RPMI7951 (cell line): ENCODE data around the gene CNOT6. TPM values are rescaled to one million over a fixed set of nuclear protein-coding genes. Genes with fewer than 3 reads are reported as not detected.
"Not testable (repeated sequence)": the region's sequence is repeated elsewhere in the genome, so short reads cannot be mapped to it uniquely, and the experiment has no call there.

Experiments used
- DNase-seq: peaks from one replicate; pipeline ENCODE4 v3.0.0-alpha.2; 2012; ENCODE audit warnings: low read depth
- total RNA-seq: library from RNA; depleted of rRNA; stranded (reverse); fragments of >200 nt; shearing (Covaris generic); gene quantifications from 2 replicates; pipeline ENCODE4 v1.2.3, GENCODE V29; 2014

Gene CNOT6
- total RNA-seq, 1 experiment from 2014 or later = 7.6 TPM

- no peak for DNase-seq
Observed at GRCh38 chr5:180516440-180516839, 22.3 kb downstream of the CNOT6 start.

GRCh38 chr5:180519098-180519497 is 24.9 kb downstream of the CNOT6 start:
- DNase-seq = no peak

- DNase-seq = no peak
Observed at GRCh38 chr5:180521101-180521500, 26.9 kb downstream of the CNOT6 start.

- no peak for DNase-seq
Observed at GRCh38 chr5:180521591-180521990, 27.4 kb downstream of the CNOT6 start.

- no peak for DNase-seq
Observed at GRCh38 chr5:180522330-180522729, 28.2 kb downstream of the CNOT6 start.

- no peak for DNase-seq
Observed at GRCh38 chr5:180523629-180524466, 29.7 kb downstream of the CNOT6 start.

GRCh38 chr5:180525399-180525798 is 31.2 kb downstream of the CNOT6 start:
- no peak for DNase-seq

GRCh38 chr5:180526269-180526668 is 32.1 kb downstream of the CNOT6 start:
- DNase-seq = no peak

GRCh38 chr5:180527659-180528058 is 33.5 kb downstream of the CNOT6 start:
- no peak for DNase-seq

- not testable (repeated sequence) for DNase-seq
Observed at GRCh38 chr5:180531036-180531585, 36.9 kb downstream of the CNOT6 start.

- no peak for DNase-seq
Observed at GRCh38 chr5:180532268-180532667, 38.1 kb downstream of the CNOT6 start.

GRCh38 chr5:180533845-180534244 is 39.7 kb downstream of the CNOT6 start:
- no peak for DNase-seq

GRCh38 chr5:180535573-180535972 is 41.4 kb downstream of the CNOT6 start:
- no peak for DNase-seq

GRCh38 chr5:180540050-180540694 is 46.0 kb downstream of the CNOT6 start:
- no peak for DNase-seq

- no peak for DNase-seq
Observed at GRCh38 chr5:180541710-180542109, 47.5 kb downstream of the CNOT6 start.

GRCh38 chr5:180545248-180545647 is 51.1 kb downstream of the CNOT6 start:
- no peak for DNase-seq

- DNase-seq = no peak
Observed at GRCh38 chr5:180548563-180548962, 54.4 kb downstream of the CNOT6 start.

- no peak for DNase-seq
Observed at GRCh38 chr5:180553530-180553929, 59.4 kb downstream of the CNOT6 start.

- DNase-seq = no peak
Observed at GRCh38 chr5:180555168-180555921, 61.2 kb downstream of the CNOT6 start.

- DNase-seq = no peak
Observed at GRCh38 chr5:180557217-180557809, 63.1 kb downstream of the CNOT6 start.

GRCh38 chr5:180558232-180558631 is 64.1 kb downstream of the CNOT6 start:
- no peak for DNase-seq

GRCh38 chr5:180563994-180564393 is 69.8 kb downstream of the CNOT6 start:
- DNase-seq = no peak
